Breast epithelium (tissue), 3 donors: ENCODE measurements around the gene CALML3.

ENCODE experiments used
- CTCF ChIP-seq, 3 donors: fragments of 450-650 bp; IDR thresholded peaks; one replicate each; pipeline ENCODE4 v1.5.1; 2016 to 2017; ENCODE audit warnings: antibody characterized with exemption in 3 of 3, mild to moderate bottlenecking in 3 of 3, moderate library complexity in 3 of 3
- POLR2A ChIP-seq: fragments of 450-650 bp; IDR thresholded peaks from one replicate; pipeline ENCODE4 v1.6.1; 2016; ENCODE audit warnings: antibody characterized with exemption, mild to moderate bottlenecking, moderate library complexity
- POLR2AphosphoS5 ChIP-seq, 3 donors: sonication (generic); formaldehyde crosslinking; IDR thresholded peaks; one replicate each; pipeline ENCODE4 v1.6.1; 2017; ENCODE audit warnings: antibody characterized with exemption in 3 of 3

- no peak for TF ChIP-seq POLR2A
- TF ChIP-seq CTCF (IDR thresholded peaks at IDR 0.05): no peak
- TF ChIP-seq POLR2AphosphoS5 (IDR thresholded peaks at IDR 0.05): no peak
Observed at GRCh38 chr10:5570007-5570655, 45.4 kb downstream of the CALML3 start.
